ENCODE results near the gene TMEM121.

TMEM121 gene

GRCh38 chr14:105487449-105487985 is 38.9 kb upstream of the TMEM121 start:
- DNase-seq, result peak; percentile 70

DNA sequence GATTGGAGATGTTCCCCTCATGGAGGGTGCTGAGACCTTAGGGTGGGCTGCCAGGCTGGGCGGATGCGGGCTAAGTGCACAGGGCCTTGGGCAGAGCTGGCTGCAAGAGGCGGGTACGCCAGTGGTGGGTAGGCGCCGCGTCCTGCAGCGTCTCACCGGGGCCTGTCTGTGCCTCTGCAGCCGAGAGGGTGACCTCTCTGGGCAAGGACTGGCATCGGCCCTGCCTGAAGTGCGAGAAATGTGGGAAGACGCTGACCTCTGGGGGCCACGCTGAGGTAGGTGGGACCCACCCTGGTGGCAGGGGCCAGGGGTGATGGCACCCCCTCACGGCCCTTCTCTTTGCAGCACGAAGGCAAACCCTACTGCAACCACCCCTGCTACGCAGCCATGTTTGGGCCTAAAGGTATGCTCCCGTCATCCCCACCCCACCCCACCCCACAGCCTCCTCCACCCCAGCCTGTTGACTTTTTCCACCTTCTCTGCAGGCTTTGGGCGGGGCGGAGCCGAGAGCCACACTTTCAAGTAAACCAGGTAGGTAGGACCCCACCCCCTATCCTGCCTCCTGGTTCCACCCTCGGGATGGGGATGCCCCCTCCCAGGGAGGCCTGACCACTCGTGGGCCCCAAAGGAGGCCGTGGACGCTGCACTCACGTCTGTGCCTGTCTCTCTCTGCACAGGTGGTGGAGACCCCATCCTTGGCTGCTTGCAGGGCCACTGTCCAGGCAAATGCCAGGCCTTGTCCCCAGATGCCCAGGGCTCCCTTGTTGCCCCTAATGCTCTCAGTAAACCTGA is 38.2 kb upstream of the TMEM121 start:
- DNase-seq, result peak; percentile 50

GRCh38 chr14:105488781-105489541 is 37.4 kb upstream of the TMEM121 start:
- no peak for DNase-seq

- DNase-seq, result peak; percentile 87
Observed at GRCh38 chr14:105489542-105490266, 36.7 kb upstream of the TMEM121 start.

DNA sequence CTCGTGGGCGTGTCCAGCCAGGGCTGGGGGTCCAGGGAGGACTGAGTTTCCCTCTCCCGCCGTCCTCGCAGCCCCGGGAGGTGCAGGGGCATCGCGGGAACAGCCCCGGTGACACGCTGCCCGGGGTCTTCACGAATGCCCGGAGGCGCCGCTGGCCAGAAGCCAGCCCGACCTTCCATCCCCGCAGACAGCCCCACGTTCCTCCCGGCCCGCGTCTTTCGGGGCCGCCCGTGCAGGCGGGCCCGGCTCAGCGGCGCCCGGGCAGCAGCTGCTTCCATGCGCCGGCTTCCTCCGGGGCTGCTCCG is 36.2 kb upstream of the TMEM121 start:
- DNase-seq, result no peak

DNA sequence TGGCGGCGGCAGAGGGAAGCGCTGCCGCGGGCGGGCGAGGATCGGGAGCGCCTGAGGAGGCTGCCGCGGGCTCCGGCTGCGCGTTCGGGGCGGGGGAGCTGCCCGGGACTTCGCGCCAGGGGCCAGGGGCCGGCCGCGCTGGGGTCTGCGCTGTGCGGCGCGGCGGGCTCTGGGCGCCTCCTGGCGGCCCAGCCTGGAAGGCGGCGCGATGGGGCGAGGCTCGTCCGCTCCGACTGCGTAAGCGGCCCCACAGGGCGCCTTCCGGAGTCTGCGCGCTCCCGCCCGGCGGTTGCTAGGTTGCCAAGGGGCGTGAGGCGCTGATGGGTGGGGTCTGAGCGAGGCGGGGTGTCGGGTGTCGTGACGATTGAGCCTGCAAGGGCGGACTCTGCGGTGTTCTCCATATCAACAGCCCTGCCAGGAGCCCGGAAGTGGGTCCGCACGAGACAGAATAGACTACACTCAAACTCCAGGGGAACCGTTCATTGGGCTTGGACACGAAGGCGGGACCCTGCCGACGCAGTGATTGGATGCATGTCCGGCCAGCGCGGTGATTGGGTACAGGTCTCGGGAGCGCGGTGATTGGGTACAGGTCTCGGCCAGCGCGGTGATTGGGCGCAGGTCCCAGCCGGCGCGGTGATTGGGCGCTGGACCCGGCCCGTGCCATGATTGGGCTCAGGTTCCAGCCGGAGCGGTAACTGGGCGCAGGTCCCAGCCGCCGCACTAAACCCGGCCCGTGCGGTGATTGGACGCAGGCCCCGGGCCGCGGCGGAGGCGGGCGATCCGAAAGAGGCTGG is 35.6 kb upstream of the TMEM121 start, which contains the start of gene TEDC1:
TSS of gene TEDC1 (plus strand) at position 675 of the 794 bp plus-strand sequence. CDS start 130 bp downstream, outside the sequence.
- DNase-seq, result peak; percentile 98

GRCh38 chr14:105491366-105491973 is 34.9 kb upstream of the TMEM121 start:
- DNase-seq, result peak; percentile 99

DNA sequence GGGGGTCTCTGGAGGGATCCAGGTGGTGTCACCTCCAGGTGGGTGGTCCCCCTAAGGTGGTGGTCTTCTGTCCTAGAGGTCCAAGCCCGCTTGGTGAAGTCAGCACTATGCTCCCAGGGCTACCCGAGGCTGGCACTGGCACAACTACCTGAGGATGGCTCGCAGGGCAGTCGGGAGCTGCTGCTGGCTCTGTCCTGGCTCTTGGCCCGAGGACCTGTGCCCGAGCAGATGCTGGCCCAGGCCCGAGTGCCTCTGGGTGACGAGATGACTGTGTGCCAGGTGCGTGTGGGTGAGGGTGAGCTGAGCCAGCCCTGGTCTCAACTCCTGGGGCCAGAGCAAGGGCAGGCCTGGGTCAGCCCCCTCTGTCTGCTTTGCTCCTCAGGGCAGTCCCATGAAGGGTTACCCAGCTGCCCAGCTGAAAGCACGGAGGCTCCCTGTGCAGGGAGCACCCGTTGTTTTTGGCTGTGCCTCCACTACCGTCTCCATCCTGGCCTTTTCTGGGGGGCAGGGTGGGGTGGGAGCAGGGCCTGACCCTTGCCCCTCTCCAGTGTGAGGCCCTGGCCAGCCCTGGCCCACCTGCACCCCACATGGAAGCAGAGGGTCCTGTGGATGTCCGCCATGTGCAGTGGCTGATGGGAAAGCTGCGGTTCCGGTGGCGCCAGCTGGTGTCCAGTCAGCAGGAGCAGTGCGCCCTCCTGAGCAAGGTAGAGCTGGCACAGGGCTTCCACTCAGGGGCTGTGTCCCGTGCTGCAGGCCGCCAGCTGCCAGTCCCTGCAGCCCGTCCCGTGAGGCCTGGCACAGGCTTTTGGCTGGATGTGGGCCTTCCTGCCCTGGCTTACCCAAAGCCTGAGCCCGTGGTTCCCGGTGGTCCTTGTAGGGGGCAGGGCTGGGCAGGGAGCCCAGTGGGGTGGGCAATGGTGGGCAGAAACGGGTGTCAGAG is 34.1 kb upstream of the TMEM121 start:
- no peak for DNase-seq

DNA sequence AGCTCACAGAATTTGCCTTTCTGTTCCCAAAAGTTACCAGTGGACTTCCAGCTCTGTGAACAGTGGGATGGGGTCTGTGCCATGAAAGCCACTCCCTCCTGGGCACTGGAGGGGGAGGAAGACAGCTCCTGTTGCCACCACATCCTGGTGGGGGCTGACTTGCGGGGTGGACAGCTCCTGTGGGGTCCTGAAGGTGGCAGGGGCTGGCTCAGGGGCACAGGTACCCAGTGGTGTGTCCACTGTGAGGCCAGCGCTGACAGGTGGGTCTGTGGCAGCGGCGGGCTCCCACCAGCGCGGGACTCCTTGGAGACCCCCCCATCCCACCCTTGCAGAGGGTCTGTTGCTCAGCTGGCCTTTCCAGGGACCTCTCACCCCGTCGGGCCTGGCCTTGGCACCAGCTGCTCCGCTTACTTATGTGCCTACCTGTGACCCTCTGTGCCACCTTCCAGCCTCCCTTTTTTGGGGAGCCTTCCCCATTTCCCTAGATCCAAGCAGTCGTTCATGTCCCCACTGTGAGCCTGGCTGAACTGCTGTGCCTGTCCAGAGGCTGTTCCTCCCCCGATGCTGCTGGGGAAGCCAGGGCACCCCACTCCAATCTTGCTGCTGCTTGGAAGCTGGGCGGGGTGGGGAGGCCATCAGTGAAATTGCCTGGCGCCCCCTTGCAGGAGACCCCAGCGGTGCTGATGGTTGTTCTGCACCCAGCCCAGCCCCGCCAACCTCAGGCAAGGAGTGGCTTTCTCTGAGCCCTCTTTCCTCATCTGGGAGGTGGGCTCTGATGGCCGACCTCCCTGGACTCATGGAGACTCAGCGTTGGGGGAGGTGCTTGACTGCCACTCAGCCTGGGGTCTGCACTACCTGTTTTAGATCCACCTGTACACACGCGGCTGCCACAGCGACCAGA is 33.2 kb upstream of the TMEM121 start:
- no peak for DNase-seq

DNA sequence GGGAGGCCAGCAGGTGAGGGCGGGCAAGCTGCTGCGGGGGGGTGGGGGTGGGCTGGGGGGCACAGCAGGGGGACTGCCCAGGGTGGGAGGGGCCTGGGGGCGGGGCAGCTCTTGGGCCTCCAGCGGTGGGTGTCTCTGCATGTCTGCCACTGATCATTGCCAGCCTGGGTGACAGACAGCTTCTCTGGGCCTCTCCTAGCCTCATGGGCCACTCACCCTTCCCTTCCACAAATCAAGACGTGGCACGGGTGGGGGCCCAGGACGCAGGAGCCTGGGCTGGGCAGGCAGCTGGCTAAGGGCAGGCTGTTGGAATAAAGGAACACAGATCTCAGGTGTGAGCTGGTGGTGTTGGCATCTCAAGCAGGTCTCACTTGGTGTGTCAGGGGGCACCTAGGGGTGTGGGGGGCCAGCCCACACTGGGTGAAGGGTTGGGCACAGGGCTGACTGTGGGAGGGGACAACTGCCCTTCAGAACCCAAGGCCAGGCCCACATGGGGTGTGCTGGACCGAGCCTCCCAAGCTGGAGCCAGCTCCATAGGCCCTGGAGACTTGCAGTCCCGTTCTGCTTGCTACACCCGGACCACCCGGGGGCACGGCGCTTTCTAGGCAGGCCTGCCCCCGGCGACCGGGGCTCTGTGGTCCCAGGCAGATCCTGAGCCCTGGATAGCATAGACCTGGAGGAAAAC is 32.3 kb upstream of the TMEM121 start:
- no peak for DNase-seq

GRCh38 chr14:105494606-105494929 is 31.8 kb upstream of the TMEM121 start:
- DNase-seq, result no peak

DNA sequence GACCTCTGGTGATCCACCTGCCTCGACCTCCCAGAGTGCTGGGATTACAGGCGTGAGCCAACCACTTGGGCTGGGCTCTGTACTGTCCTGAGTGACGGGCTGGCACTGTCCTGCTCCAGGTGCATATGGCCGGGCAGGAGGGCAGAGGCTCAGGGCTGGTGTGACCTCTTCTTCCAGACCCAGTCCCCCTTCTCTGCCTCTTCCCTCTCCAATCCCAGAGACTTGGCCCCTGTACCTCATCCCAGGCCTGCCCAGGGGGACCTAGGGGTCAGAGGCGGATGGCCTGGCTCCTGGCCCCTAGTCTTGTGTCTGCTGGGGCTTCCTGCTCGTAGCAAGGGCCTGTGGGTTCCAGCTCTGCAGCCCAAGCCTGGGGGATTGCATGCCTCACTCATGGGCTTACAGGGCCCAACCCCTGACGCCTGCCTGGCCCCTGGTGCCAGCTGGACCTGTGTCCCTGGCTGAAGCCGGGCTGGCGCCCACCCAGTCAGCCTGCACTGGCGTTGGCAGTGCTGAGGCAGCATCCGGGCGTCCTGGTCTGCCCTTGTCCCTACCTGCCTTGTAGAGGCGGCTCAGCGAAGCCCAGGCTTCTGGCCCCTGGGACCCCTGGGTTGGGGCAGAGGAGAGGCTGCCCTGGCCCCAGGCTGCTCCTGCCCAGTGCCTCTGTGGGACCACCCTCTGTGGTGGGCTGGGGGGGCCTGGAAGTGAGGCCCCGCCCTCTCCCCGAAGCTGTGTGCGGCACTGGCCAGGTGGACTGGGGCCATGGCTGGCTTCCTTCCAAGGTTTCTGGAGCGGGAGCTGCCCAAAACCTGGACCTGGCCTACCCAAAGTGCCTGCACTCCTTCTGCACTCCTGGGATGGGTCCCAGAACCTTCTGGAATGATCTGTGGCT is 31.0 kb upstream of the TMEM121 start:
- DNase-seq, result no peak

DNA sequence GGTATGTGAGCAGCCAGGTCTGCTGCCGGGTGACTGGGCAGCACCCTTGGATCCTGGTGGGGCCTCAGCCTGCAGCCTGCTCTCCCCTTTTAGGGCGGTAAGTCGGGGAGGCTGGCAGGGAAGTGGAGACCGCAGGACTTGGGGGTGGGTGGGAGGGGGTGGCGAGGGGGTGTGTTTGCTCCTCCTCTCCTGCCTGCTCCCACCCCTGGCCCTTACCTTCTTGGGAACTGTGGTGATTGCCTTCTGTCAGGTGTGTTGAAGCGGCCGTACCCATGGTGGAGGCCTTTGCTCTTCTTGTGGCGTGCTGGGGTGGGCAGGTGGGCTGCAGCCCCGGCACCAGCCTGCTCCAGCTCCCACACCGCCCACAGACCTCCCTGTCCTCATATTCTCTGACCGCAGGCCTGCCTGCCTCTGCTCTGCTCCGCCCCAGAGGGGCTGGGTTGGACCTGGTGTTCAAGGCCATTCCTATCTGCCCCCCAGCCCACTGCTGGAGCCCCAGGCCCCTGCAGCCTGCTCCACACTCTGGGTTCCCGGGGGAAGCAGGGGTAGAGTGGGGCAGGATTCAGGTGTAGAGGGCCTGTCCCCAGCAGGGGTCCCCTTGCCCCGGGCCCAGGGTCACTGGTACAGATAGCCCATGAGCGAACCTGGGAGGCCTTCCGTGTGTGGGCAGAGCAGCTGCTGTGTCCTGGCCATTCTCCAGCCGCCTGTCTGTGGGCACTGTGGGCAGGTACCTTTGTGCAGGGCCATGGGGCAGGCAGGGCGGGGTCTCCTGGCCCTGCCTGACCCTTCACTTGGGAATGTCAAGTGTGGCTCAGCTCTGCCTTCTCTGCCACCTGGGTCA is 30.2 kb upstream of the TMEM121 start:
- no peak for DNase-seq

GRCh38 chr14:105496831-105497591 is 29.4 kb upstream of the TMEM121 start:
- no peak for DNase-seq

DNA sequence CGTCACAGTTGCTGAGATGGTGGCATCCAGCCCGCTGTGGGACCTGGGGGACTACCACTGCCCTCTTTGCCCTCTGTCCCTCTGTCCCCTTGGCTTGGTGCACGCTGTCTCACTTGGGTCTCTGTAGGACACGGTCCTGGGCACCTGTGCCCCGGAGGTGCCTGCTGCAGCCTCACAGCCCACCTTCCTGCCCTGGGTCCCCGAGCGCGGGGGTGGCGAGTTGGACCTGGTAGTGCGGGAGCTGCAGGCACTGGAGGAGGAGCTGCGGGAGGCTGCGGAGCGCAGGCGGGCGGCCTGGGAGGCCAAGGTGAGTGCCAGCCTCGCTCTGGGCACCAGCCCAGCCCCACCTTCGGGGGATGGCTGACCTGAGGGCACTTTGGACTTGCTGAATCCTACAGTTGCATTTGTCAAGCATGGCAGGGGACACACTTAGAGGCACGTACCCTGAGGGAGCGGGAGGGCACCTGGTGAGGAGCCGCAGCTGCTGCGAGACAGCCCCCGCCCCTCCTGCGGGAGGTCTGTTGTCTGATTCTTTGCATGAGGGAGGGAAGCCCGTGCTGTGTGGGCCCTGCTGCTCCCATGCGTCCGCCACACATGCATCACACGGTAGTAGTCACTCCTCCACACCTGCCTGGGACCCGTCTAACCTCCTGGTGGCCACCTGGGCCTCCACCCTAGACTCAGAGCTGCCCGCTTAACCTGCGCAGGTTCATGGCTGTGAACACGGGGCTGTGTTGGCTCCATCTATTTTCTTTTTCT is 28.5 kb upstream of the TMEM121 start:
- no peak for DNase-seq

Data from stimulated activated CD8-positive, alpha-beta memory T cell treated with anti-CD3 and anti-CD28 coated beads, Interleukin-4, amount 100 ng/mL, for 48 hours (primary cell).